ENCODE data around the gene KDM3A. TPM values are rescaled to one million over a fixed set of nuclear protein-coding genes. Genes with fewer than 3 reads are reported as not detected.
A peak's percentile ranks its signal among the peaks of the same experiment; 100 is the strongest.

The KDM3A gene, protein sequence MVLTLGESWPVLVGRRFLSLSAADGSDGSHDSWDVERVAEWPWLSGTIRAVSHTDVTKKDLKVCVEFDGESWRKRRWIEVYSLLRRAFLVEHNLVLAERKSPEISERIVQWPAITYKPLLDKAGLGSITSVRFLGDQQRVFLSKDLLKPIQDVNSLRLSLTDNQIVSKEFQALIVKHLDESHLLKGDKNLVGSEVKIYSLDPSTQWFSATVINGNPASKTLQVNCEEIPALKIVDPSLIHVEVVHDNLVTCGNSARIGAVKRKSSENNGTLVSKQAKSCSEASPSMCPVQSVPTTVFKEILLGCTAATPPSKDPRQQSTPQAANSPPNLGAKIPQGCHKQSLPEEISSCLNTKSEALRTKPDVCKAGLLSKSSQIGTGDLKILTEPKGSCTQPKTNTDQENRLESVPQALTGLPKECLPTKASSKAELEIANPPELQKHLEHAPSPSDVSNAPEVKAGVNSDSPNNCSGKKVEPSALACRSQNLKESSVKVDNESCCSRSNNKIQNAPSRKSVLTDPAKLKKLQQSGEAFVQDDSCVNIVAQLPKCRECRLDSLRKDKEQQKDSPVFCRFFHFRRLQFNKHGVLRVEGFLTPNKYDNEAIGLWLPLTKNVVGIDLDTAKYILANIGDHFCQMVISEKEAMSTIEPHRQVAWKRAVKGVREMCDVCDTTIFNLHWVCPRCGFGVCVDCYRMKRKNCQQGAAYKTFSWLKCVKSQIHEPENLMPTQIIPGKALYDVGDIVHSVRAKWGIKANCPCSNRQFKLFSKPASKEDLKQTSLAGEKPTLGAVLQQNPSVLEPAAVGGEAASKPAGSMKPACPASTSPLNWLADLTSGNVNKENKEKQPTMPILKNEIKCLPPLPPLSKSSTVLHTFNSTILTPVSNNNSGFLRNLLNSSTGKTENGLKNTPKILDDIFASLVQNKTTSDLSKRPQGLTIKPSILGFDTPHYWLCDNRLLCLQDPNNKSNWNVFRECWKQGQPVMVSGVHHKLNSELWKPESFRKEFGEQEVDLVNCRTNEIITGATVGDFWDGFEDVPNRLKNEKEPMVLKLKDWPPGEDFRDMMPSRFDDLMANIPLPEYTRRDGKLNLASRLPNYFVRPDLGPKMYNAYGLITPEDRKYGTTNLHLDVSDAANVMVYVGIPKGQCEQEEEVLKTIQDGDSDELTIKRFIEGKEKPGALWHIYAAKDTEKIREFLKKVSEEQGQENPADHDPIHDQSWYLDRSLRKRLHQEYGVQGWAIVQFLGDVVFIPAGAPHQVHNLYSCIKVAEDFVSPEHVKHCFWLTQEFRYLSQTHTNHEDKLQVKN (N-terminal part only)
- total RNA-seq: 20.4 and 21.9 TPM in 2 replicates

- no peak for TF ChIP-seq CTCF (IDR thresholded peaks at IDR 0.05; ENCODE audit: insufficient read depth, low read length, poor library complexity, severe bottlenecking)
- peak; percentile 97 for DNase-seq (ENCODE audit: low read depth)
Measured at GRCh38 chr2:86440631-86441391, at the start of gene KDM3A. Gene KDM3A (plus strand): TSS chr2:86441371. CDS start chr2:86442048, 677 bp downstream.

GRCh38 chr2:86392873-86393518 is 48.2 kb upstream of the KDM3A start:
- DNase-seq (ENCODE audit: low read depth): no peak
- no peaks in the 10 kb centered on the region for H3K27me3 ChIP-seq (ENCODE audit: control insufficient read depth, insufficient read depth, low read length)
- no peak for TF ChIP-seq CTCF (IDR thresholded peaks at IDR 0.05; ENCODE audit: insufficient read depth, low read length, poor library complexity, severe bottlenecking)
- no peaks in the 10 kb centered on the region for H3K36me3 ChIP-seq (ENCODE audit: control insufficient read depth, insufficient read depth, low read length)
- H3K4me3 ChIP-seq (ENCODE audit: low read depth, low read length): no peak overlapping the region

More at GRCh38 chr2:86440631-86441391, at the start of gene KDM3A:
- H3K27me3 ChIP-seq (ENCODE audit: control insufficient read depth, insufficient read depth, low read length): no peaks in the 10 kb centered on the region
- peak within 1 kb of the TSS; percentile 70 for H3K4me3 ChIP-seq (ENCODE audit: low read depth, low read length)
- no peaks in the 10 kb centered on the region for H3K36me3 ChIP-seq (ENCODE audit: control insufficient read depth, insufficient read depth, low read length)

GRCh38 chr2:86393521-86394491 is 47.4 kb upstream of the KDM3A start:
- no peaks in the 10 kb centered on the region for H3K36me3 ChIP-seq (ENCODE audit: control insufficient read depth, insufficient read depth, low read length)
- no peaks in the 10 kb centered on the region for H3K27me3 ChIP-seq (ENCODE audit: control insufficient read depth, insufficient read depth, low read length)
- no peak overlapping the region for H3K4me3 ChIP-seq (ENCODE audit: low read depth, low read length)
- no peak for TF ChIP-seq CTCF (IDR thresholded peaks at IDR 0.05; ENCODE audit: insufficient read depth, low read length, poor library complexity, severe bottlenecking)
- DNase-seq (ENCODE audit: low read depth): no peak

DNA sequence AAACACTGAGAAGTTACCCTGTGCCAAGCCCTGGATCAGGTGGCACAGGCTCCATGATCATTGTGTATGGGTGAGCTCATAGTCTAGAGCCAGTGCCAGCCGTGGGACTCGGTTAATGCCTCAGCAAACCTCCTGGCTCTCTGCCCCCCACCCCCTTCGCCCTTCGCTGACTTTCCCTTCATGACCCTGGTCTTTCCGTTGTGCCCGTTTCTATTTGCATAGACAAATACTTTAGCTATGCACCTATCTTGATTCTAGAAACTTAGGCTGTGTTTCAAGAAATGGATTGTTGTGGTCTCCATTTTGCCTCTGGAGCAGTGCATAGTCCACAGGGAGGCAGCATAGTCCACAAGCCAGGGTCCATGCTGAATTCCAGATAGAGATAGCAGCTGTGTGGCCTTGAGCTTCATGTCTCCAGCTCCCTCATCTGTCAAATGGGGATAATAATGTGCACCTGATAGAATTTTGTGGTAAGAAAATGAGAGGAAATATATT is 44.8 kb upstream of the KDM3A start:
- Histone ChIP-seq H3K27me3 (ENCODE audit: control insufficient read depth, insufficient read depth, low read length) (no peaks in the 10 kb centered on the region), H3K36me3 (ENCODE audit: control insufficient read depth, insufficient read depth, low read length) (no peaks in the 10 kb centered on the region), H3K4me3 (ENCODE audit: low read depth, low read length) (no peak overlapping the region)
- DNase-seq (ENCODE audit: low read depth): no peak
- TF ChIP-seq CTCF (IDR thresholded peaks at IDR 0.05; ENCODE audit: insufficient read depth, low read length, poor library complexity, severe bottlenecking): peak; percentile 25
